OCI-LY1 (cell line): ENCODE results near the gene C3orf18.

Experiments
- CTCF ChIP-seq: fragments of 200-600 bp; sonication (generic), shearing (Covaris generic); IDR thresholded peaks from 2 replicates; pipeline ENCODE4 v1.5.1; 2017; ENCODE audit warnings: mild to moderate bottlenecking, antibody characterized with exemption, low read length, moderate library complexity, mixed read lengths
- EZH2 ChIP-seq: fragments of 200-600 bp; sonication (generic), shearing (Covaris generic); IDR thresholded peaks from 2 replicates; pipeline ENCODE4 v1.8.0; 2017; ENCODE audit warnings: borderline replicate concordance, mixed run types, mild to moderate bottlenecking, antibody characterized with exemption, low read length, moderate library complexity, mixed read lengths

DNA sequence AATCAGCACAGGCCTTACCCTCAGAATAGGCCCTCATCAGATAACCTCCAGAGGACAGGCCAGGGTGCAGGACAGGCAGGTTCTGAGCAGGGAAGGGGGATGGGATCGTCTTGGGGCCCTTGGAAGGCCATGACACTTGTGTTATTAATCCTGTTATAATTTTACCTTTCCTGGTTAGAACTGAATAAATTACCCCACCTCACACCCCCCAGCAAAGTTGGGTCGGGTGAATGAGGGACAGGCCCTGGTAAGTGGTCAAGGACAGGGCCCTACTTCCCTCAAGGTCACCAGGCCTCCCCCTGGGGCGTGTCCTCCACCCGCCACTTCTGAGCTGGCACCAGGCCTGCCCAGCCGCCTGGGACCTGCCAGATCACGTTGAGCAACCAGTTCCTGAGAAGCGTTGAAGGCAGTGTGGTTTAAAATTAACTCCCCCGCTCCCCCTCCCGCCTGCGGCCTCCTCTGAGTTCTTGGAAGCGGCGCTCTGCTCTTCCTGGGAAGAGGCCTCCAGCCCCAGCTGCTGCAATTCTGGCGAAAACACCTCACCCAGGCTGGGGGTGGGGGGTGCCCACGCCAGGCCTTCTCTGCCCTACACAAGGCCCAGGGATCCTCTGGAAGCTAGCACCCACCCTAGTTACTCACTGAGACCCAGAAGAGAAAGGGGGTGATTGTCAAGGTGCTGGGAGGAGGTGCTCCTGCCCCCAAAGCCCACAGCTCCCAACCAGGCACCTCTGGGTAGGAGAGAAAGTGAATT, 33.5 kb upstream of the C3orf18 start:
- TF ChIP-seq CTCF (no peak), EZH2 (no peak)
